GM15510 (cell line): ENCODE results near the gene SSX3.
"Not testable (repeated sequence)": the region's sequence is repeated elsewhere in the genome, so short reads cannot be mapped to it uniquely, and the experiment has no call there.

Source experiments
- POLR2A ChIP-seq: IDR thresholded peaks from 3 replicates; pipeline ENCODE4 v1.6.1; 2011; ENCODE audit warnings: borderline replicate concordance; ENCODE audit not compliant: insufficient read length; ENCODE audit errors: extremely low read depth

Gene SSX3

DNA sequence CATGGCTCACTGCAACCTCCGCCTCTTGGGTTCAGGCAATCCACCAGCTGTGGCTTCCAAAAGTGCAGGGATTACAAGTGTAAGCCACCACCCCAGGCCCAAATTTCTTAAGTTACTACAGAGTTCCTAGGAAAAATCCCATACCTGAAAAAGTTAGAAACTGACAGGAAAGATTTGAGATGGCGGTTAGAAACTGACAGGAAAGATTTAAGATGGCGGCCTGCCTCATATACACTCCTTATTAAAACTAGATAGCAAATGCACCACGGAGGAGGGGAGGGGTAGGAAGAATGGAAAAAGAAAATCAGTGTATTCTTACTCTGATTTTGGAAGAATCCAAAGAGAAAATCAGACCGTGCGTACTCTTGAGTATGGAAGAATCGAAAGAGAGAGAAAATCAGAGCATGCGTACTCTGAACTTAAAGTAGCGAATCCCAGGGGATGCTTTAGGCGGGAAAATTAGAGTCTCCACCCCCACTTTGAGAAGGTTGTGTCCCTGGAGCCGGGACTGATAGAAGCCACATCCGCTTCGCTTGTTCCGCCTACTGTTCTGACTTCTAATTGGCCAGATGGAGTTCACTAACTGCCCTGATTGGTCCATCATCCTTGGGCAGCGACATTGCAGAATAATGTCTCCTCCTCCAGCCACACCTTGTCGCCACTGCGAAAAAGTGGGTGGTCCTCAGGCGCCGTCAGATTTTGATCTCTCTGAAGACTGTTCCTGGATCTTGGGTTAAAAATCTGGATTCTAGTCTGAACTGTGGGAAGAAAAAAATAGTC is at the start of gene SSX3:
TSS of gene SSX3 (minus strand) at position 389 of the 780 bp plus-strand sequence. CDS start 1,454 bp downstream, outside the sequence.
- not testable (repeated sequence) for TF ChIP-seq POLR2A

GRCh38 chrX:48383239-48383638 is 26.7 kb upstream of the SSX3 start, which contains the start of gene SSX4:
SSX4 (plus strand) TSS chrX:48383539; CDS start chrX:48384054, 515 bp downstream.
- TF ChIP-seq POLR2A, result not testable (repeated sequence)

DNA sequence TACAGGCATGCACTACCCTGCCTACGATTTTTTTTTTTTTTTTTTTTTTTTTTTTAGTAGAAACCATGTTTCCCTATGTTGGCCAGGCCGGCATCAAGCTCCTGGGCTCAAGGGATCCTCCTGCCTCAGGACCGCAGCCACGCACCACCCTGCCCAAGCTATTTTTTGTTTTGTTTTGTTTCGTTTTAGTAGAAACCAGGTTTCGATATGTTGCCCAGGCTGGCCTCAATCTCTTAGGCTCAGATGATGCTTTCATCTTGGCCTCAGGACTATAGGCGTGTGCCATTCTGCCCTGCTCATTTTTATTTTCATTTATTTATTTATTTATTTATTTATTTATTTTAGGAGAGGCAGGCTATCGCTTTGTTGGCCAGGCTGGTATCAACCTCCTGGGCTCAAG is 1.2 kb upstream of the SSX3 start:
- TF ChIP-seq POLR2A, result no peak

DNA sequence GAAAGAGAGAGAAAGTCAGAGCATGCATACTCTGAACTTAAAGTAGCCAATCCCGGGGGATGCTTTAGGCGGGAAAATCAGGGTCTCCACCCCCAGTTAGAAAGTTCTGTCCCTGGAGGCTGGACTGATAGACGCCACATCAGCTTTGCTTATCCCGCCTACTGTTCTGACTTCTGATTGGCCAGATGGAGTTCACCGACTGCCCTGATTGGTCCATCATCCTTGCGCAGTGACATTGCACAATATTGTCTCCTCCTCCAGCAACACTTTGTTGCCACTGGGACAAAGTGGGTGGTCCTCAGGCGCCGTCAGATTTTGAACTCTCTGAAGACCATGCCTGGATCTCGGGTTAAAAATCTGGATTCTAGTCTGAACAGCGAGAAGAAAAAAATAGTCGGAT is 50.3 kb downstream of the SSX3 start:
- no peak for TF ChIP-seq POLR2A
